Neural crest cell (in vitro differentiated cells): Measurements from ENCODE around the gene ITM2C. TPM values are rescaled to one million over a fixed set of nuclear protein-coding genes. Genes with fewer than 3 reads are reported as not detected.

Experiments used
- DNase-seq: peaks from one replicate; pipeline ENCODE4 v3.0.0; 2021; ENCODE audit warnings: low read depth, mixed read lengths, low spot score
- H3K27ac Mint-ChIP-seq: one replicate; pipeline ENCODE4 v1.8.0; 2021; ENCODE audit warnings: mild to moderate bottlenecking, mixed read lengths; ENCODE audit not compliant: unreplicated experiment
- H3K27me3 Mint-ChIP-seq: 2 replicates; pipeline ENCODE4 v1.8.0; 2021; ENCODE audit warnings: low read depth, mild to moderate bottlenecking, mixed read lengths
- H3K36me3 Mint-ChIP-seq: 2 replicates; pipeline ENCODE4 v1.8.0; 2021; ENCODE audit warnings: low read depth, mild to moderate bottlenecking, mixed read lengths
- H3K4me1 Mint-ChIP-seq: 2 replicates; pipeline ENCODE4 v1.8.0; 2021; ENCODE audit warnings: mixed read lengths
- H3K4me3 Mint-ChIP-seq: one replicate; pipeline ENCODE4 v1.8.0; 2021; ENCODE audit warnings: mild to moderate bottlenecking, mixed read lengths
- H3K9me3 Mint-ChIP-seq: 2 replicates; pipeline ENCODE4 v1.8.0; 2021; ENCODE audit warnings: mixed read lengths
- CTCF ChIP-seq: fragments of 200-600 bp; sonication (generic); conservative IDR thresholded peaks from 2 replicates; pipeline ENCODE4 v1.5.0; 2021; ENCODE audit warnings: antibody characterized with exemption, mild to moderate bottlenecking
- total RNA-seq: library from RNA; stranded (reverse); gene quantifications from 2 replicates; pipeline ENCODE4 v1.2.1, GENCODE V29; 2021

Gene ITM2C
- total RNA-seq, 1 donor from 2014 or later = 106 TPM

GRCh38 chr2:230886671-230887071 is 21.9 kb downstream of the ITM2C start:
- no peaks in the 10 kb centered on the region for H3K27me3 Mint-ChIP-seq
- H3K9me3 Mint-ChIP-seq = no peaks in the 10 kb centered on the region
- peak overlapping the region; percentile 93 for H3K27ac Mint-ChIP-seq

GRCh38 chr2:230887342-230887741 is 22.6 kb downstream of the ITM2C start:
- H3K27ac Mint-ChIP-seq = no peak overlapping the region
- H3K4me3 Mint-ChIP-seq = no peak overlapping the region
- no peak for TF ChIP-seq CTCF
- DNase-seq = no peak
- H3K36me3 Mint-ChIP-seq = no peaks in the 10 kb centered on the region
- no peaks in the 10 kb centered on the region for H3K9me3 Mint-ChIP-seq
- peaks cover 28% of the 10 kb centered on the region for H3K4me1 Mint-ChIP-seq
- H3K27me3 Mint-ChIP-seq = no peaks in the 10 kb centered on the region

More at GRCh38 chr2:230886671-230887071, 21.9 kb downstream of the ITM2C start:
- no peak for TF ChIP-seq CTCF
- peaks cover 6% of the 10 kb centered on the region for H3K36me3 Mint-ChIP-seq
- H3K4me1 Mint-ChIP-seq = peaks cover 28% of the 10 kb centered on the region
- DNase-seq = no peak
- no peak overlapping the region for H3K4me3 Mint-ChIP-seq

- no peak for TF ChIP-seq CTCF
Observed at GRCh38 chr2:230888824-230889400, 24.2 kb downstream of the ITM2C start.

GRCh38 chr2:230889911-230890601 is 25.3 kb downstream of the ITM2C start:
- H3K36me3 Mint-ChIP-seq = no peaks in the 10 kb centered on the region
- peaks cover 27% of the 10 kb centered on the region for H3K4me1 Mint-ChIP-seq
- no peaks in the 10 kb centered on the region for H3K9me3 Mint-ChIP-seq
- TF ChIP-seq CTCF = no peak
- H3K27ac Mint-ChIP-seq = no peak overlapping the region
- no peak overlapping the region for H3K4me3 Mint-ChIP-seq
- no peaks in the 10 kb centered on the region for H3K27me3 Mint-ChIP-seq
- no peak for DNase-seq

More at GRCh38 chr2:230888824-230889400, 24.2 kb downstream of the ITM2C start:
- Mint-ChIP-seq H3K4me1 (peaks cover 28% of the 10 kb centered on the region), H3K9me3 (no peaks in the 10 kb centered on the region), H3K27ac (no peak overlapping the region), H3K36me3 (no peaks in the 10 kb centered on the region), H3K27me3 (no peaks in the 10 kb centered on the region), H3K4me3 (no peak overlapping the region)
- no peak for DNase-seq

- no peak for DNase-seq
- Mint-ChIP-seq H3K4me1 (peaks cover 21% of the 10 kb centered on the region), H3K9me3 (no peaks in the 10 kb centered on the region), H3K27ac (no peak overlapping the region), H3K4me3 (no peak overlapping the region), H3K27me3 (no peaks in the 10 kb centered on the region), H3K36me3 (no peaks in the 10 kb centered on the region)
- no peak for TF ChIP-seq CTCF
Observed at GRCh38 chr2:230890646-230891045, 25.9 kb downstream of the ITM2C start.
